Activated CD4-positive, alpha-beta T cell treated with anti-CD3 and anti-CD28 coated beads, Interleukin-2, Interleukin-4, amounts not matched to agents 100 ng/mL and 50 ng/mL, durations not matched to agents 16 hours and 8 hours (primary cell): ENCODE results near the gene FAAH.

Experiments
- DNase-seq: peaks from one replicate; pipeline ENCODE4 v3.0.0-alpha.2; 2020; ENCODE audit warnings: low spot score

Gene FAAH

DNA sequence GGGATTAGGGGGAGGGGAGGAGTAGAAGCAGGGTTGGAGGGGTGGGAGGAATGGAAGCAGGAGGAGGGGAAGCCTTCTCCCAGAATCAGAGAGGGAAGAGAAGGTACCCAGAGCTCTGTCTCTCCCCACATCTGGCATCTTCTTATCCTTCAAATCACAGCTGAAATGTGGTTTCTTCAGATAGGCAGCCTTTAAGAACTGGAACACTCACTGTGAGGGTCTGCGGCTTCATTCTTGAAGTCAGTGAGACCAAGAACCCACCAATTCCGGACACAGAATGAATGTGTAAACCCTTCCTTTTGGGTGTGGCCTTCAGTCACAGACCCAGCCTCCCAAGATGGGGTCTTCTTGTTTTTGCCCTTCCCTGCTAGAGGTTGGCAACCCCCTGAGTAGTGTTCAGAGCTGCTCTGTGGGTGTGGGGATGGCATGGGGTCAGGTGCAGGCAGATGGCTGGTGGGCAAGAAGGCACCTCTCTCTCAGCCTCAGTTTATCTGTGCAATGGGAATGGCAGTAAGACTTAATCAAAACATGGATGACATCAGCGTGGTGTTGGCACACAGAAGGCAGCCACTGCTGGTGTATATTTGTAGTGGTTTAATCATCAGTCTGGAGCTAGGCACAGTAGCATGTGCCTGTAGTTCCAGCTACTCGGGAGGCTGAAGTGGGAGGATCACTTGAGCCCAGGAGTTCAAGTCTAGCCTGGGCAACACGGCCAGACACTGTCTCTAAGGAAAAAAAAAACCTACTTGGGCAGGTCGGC is 7.2 kb downstream of the FAAH start:
- DNase-seq: no peak

DNA sequence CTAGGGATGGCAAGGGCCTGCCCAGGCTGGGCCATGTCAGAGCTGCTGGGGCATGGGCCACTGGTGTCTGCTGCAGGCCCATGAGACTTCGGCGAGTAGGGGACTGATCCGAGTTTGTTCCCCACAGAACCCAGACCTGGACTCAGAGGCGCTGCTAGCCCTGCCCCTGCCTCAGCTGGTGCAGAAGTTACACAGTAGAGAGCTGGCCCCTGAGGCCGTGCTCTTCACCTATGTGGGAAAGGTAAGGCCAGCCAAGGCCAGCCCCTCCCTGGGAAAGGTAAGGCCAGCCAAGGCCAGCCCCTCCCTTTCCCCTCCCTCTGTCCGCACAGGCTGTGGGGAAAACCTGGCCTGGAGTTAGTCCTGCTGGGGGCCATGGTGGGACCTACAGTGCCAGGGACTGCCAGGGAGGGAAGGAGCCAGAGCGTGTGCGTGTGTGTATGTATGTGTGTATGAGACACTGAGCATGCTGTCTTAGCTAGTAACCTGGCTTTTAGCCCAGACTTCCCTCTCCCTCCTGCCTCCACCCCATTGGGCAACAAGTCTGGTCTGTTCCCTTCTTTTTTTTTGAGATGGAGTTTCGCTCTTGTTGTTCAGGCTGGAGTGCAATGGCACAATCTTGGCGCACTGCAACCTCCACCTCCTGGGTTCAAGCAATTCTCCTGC is 8.0 kb downstream of the FAAH start:
- DNase-seq: no peak

DNA sequence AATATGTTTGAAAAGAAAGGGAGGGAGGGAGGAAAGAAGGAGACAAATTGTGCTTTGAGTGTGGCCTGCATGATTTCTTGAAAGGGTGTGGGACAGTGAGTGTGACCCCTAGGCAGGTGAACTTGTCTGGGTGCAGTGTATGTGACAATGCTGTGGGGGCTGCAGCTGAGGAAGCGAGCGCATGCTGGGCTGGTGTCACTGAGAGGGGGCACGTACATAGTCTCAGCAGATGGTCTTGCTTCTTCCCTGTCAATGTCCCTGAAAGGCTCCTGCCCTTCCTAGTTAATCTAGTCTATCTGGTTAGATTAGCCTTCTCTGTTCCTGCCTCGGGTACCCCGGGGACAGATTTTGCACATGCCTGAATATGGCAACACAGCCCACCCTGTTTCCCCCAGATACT is 9.8 kb downstream of the FAAH start:
- no peak for DNase-seq

DNA sequence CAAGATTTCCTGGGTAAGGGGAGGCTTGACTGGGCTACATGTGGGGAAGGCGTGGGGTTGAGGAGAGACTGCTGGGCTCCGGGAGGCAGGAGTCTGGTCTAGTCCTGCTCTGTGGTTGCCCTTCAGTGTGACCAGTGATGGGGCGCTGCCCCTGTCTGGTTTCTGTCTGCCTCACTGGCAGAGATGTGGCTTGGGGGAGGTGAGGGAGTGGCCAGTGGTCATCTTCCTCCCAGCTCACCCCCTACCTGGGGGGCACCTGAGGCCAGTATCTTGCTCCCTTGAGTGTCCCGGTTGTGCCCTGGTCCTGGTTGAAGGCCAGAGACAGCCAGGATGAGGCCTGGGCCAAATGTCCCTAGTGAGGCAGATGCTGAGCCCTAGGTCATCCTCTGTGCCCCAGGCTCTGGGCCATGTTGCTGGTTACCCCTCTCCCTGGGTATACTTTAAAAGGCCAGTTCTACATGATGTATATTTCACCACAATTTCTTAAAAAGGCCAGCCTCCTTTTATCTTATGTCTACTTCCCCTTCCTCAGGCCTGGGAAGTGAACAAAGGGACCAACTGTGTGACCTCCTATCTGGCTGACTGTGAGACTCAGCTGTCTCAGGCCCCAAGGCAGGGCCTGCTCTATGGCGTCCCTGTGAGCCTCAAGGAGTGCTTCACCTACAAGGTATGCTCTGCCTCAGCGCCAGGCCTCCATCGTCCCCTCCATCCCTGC is 10.5 kb downstream of the FAAH start:
- no peak for DNase-seq

DNA sequence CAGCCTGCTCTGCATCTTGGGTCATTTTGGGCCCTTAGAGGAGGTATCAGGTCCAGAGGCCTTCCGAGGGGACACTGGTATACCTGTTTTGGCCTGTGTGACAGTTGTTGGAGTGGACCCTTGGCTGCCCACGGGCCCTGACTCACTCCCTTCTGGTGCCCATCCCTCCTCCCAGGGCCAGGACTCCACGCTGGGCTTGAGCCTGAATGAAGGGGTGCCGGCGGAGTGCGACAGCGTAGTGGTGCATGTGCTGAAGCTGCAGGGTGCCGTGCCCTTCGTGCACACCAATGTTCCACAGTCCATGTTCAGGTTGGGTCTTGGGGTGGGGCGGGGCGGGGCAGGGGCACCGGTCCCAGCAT is 11.1 kb downstream of the FAAH start:
- DNase-seq: no peak

DNA sequence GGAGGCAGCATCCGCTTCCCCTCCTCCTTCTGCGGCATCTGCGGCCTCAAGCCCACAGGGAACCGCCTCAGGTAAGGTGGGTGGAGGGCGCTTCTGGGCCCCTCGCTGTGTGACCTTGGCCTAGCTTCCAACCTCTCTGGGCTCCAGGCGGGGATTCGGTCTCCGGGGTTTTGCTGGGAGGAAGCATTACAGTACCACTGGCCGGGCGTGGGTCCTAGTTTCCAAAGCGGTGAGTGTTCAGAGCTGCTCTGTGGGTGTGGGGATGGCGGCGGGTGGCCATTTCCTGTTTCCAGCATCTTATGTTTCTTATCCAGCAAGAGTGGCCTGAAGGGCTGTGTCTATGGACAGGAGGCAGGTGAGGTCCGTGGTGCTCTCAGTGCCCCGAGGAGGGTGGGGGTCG is 11.6 kb downstream of the FAAH start:
- no peak for DNase-seq

DNA sequence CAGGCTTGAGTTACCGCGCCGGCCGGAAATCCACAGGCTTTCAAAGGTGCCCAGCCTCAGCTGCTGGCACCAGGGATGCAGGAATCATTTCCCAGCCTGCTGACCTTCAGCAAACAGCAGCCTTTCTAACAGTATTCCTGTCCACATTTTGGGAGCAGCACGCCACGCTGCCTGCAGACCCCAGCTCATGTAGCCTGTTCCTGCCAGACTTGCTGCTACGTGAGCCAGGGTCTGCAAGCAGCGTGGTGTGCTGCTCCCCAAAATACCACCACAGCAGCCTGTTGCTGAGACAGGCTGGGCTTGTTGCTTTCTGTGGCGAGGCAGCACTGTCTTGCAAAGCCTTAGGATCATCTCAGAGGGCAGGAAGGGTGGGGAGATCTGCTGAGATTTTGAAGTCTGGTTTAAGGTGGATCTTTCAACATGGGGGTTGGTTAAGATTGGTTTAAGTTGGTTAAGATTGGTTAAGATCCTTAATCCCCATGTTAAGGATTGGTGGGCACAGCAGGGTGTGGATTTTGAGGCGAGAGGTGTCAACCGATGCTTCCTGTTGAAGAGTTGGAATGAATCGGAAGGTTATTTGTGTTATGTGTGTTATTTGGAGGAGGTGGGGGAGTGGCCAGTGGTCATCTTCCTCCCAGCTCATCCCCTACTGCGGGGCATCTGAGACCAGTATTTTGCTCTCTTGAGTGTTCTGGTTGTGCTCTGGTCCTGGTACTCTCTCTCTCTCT is 12.9 kb downstream of the FAAH start:
- no peak for DNase-seq

DNA sequence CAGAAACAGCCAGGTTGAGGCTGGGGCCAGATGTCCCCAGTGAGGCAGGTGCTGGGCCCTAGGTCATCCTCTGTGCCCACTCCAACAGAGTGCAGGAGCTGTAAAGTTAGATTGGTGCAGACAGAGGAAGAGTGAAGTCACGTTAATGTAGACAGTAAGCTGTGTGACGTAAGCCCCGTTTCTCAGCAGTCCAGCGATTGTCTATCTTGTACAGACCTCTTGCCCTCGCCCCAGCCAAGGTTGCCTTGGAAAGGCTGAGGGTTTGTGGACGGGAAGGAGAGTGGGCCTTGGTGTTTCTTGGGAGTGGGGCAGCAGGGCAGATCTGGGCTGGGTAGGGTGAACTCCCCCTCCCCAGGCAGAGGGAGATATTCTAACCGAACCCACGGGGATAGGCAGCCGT is 13.5 kb downstream of the FAAH start:
- DNase-seq: no peak

DNA sequence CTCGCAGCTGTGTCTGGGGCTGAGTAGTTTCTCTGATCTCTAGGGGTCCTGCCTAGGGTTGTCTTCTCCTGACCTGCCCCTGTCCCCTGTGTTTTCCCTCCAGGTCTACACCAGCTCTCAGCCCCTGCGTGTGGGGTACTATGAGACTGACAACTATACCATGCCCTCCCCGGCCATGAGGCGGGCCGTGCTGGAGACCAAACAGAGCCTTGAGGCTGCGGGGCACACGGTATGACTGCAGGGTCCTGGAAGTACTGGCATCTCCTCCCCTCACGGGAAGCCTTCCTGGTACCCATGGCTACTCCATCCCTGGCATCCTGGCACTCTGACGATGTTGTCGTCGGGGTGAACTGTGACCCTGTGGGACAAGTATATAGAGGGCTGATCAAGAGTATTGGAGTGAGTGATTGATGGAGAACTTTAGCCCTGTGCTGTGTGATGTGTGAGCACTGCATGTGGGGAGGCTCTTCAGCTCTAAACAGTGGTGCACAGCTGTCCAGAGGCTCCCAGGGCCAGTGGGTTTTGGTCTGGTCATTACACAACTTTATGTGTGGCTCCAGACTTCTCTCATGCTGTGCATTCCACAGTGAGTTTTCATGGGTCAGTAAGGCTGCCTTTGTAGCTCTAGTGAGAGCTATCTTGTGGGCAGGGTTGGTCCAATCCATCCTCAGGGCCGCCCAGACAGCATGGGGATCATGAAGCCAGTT is 14.4 kb downstream of the FAAH start:
- no peak for DNase-seq

DNA sequence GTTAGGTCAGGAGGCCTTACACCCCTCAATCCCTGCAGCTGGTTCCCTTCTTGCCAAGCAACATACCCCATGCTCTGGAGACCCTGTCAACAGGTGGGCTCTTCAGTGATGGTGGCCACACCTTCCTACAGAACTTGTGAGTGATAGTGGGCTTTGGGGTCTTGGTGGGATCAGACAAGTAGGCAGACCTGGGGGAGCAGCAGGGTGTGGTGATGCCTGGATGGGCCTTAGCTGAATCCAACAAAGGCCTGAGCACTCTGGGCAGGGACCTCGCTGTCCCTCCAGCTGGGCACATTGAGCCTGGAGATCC is 14.9 kb downstream of the FAAH start:
- DNase-seq: no peak

DNA sequence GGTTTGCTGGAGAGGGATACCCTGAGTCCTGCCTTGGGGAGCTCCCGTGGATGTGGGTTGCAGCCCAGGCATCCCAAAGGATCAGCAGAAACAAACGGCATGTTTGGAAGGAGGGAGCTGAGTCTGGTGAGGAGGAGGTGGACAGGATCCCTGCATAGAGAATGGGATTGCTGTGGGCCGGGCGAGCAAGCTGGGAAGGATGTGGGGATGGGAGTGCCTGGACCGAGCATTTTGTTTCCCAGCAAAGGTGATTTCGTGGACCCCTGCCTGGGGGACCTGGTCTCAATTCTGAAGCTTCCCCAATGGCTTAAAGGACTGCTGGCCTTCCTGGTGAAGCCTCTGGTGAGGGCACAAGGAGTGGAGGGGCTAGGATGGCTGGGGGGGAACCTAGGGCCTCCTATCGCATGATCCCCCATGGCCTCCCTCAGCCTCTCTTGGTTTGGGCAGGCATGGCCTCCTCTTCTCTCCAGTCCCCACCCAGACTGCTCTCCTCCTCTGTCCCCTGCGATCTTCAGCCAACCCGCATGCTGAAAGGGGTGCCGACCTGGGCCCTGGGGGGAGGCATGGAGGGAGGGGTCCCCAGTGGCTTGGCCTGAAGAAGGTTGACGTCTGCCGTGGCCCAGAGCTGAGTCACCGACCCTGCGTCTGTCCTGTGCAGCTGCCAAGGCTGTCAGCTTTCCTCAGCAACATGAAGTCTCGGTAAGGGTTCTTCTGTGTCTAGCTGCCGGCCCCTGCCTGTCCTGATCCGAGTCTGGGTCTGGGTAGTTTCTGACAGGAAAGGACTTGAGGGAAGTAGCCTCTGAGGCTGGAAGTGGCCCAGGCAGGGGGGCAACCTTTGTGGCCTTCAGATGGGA is 16.3 kb downstream of the FAAH start:
- no peak for DNase-seq

DNA sequence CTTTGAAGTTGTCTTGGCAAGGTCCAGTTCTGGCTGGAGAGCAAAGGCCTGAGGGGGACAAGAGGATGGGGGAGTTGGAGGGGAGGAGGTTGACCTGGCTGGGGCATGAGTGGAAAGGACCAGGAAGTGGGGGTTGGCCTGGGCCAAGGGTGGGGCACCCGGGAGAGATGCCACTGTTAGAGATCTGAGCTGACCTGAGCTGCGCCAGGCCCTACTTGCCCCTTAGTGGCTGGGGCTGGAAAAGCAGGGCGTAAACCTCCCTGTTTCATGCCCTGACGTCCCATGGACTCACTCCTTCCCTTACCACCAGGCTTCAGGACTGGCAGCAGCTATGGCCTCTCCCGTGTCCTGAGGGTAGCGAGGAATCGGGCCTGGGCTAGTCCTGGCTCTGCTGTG is 16.9 kb downstream of the FAAH start:
- DNase-seq: no peak

DNA sequence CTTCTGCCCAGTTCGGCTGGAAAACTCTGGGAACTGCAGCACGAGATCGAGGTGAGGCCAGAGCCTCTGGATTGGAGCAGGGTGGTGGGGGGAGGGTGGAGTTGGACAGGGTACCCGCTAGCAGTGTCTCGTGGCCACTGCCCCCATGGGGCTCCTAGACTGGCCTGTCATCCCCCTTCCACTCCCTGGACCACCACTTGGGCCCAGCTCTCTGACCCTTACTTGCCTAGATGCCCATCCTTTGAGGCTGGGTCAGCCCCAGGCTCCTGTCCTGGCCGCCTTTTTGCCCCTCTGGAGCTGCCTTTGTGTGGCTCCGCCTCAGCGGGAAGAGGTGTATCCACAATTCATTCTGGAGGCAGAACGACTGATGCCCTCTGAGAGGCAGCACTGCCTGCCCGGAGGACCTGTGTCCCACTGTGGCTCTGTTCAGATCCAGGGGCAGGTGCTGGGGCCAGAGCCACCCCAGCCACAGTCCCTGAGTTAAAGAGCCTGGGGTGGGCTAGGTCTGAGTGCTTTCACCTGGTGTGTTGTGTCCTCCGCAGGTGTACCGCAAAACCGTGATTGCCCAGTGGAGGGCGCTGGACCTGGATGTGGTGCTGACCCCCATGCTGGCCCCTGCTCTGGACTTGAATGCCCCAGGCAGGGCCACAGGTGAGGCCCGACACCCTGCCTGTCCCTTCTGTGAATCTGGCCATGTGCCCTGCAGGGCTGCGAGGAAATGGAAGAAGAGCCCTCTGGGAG is 17.7 kb downstream of the FAAH start:
- DNase-seq: no peak

DNA sequence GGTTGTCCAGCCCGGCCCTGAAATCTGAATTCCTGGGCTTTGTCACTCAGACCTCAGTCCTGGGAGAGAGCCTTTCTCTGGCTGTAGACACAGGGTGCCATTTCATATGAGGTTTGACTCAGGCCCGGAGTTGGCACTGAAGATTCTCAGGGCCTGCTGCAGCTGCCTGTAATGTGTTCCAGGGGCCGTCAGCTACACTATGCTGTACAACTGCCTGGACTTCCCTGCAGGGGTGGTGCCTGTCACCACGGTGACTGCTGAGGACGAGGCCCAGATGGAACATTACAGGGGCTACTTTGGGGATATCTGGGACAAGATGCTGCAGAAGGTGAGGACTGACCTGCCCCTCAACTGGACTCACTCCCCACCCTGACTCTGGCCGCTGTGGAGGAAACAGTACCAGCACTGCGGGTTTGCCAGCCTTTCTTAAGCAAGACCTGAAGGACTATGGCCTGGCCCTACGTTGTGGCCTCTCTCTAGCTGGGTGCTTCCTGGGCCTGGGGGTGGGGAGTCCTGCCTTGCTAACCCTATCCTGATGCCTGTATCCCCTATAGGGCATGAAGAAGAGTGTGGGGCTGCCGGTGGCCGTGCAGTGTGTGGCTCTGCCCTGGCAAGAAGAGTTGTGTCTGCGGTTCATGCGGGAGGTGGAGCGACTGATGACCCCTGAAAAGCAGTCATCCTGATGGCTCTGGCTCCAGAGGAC is 18.9 kb downstream of the FAAH start:
- no peak for DNase-seq

DNA sequence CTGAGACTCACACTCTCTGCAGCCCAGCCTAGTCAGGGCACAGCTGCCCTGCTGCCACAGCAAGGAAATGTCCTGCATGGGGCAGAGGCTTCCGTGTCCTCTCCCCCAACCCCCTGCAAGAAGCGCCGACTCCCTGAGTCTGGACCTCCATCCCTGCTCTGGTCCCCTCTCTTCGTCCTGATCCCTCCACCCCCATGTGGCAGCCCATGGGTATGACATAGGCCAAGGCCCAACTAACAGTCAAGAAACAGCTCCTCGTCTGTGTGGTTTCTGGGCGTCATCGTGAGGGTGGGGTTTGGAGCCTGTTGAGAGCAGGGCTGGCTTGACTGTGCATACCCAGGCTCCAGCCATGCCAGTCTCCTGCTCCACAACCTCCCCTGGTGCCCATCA is 19.5 kb downstream of the FAAH start:
- peak; percentile 31 for DNase-seq

DNA sequence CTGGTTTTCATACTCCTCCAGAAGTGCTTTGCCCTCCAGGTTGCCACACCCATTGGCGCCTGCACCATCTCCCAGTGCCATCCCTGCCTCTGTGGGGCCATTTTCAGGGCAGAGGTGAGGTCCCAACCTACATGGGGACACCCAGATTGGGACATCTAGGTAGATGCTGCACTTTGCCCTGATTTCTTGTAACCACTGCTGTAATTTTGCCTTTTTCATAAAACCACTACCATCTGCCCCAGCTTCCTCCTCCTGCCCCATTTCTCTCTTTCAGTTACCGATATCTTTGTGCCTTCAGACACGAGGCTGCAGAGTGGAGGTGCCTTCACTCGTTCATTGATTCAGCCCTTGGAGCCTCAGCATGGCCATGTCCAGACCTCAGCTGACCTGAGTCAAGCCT is 21.4 kb downstream of the FAAH start:
- no peak for DNase-seq

DNA sequence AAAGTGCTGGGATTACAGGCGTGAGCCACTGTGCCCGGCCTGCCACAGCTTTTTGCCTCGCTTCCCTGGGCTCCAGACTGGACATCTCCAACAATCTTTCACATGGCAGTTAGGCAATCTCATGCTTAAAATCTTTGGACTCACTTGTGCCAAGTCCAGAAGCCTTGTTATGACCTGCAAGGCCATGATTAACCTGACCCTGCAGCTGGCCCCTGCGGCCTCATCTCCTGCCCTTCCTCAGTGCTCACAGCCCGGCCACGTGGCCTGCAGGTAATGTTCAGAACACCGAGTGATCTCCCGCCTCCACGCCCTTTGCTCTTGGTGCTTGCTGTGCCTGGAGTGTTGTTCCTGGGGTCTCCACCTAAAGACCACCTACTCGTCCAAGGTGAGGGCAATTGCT is 24.9 kb downstream of the FAAH start:
- DNase-seq: no peak

DNA sequence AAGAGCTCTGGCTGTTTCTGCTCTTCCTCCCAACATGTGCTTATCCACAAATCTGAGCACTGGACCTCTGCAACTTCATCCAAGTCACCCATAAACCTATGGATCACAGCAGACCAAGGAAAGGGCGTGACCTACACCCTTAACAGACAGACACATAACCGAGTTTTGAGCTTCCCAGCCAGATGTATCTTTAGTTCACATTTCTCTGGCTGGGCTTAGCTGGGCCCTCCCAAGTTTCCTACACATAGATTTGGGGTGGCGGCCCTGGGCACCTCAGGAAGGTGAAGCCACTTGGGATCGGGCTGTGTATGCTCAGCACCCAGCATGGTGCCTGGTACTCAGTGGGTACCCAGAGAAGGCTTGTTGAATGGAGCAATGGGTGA is 26.4 kb downstream of the FAAH start:
- no peak for DNase-seq

DNA sequence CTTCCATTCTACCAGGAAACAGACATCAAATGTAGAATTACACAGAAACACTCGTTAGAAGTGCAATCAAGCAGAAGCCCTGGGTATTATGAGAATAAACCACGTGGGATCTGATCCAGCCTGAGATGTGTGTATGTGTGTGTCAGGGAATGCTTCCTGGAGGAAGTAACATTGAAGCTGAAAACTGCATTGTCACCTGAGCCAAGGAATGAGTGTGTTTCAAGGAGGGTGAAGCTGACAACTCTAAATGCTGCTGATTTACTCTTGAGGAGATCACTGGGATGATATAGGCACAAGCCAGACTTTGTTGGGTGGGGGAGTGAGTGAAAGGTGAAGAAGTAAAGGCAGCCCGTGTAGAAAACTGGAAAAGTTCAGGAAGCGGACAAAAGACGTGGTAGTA is 27.6 kb downstream of the FAAH start:
- DNase-seq: no peak

DNA sequence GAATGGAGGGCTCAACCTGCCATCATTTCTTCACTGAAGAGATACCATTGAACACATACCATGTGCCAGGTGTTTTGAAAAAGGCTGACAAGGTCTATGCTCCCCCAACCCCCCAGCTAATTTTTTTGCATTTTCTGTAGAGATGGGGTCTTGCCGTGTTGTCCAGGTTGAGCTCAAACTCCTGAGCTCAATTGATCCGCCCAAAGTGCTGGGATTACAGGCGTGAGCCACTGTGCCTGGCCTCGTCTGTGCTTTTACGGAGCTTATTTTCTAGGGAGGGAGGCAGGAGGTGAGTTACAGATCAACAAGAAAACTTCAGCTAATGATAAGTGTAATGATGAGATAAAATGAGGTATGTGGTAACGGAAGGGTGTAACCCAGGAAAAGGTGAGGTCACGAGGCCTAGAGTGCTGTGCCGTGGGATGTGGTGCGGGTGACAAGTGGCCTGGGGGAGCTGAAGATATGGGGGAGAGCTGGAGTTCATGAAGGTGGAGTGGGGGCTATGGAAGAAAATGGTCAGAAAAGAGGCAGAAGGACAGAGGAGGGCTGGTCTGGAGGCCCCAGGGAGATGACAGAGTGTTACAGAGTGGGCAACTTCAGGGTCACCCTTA is 28.2 kb downstream of the FAAH start:
- no peak for DNase-seq
